ENCODE data around the gene FOXO6. TPM values are rescaled to one million over a fixed set of nuclear protein-coding genes. Genes with fewer than 3 reads are reported as not detected.

FOXO6 gene
- total RNA-seq, 1 experiment from 2014 or later = 0.47 TPM

GRCh38 chr1:41351262-41352151, 9.7 kb upstream of the FOXO6 start:
- H3K27me3 Mint-ChIP-seq (ENCODE audit: unreplicated experiment) = no peaks in the 10 kb centered on the region
- intact Hi-C loops (cut with micrococcal nuclease; ENCODE audit: unreplicated experiment) = no loop called here
- no peak overlapping the region for H3K4me3 Mint-ChIP-seq (ENCODE audit: low read depth, unreplicated experiment)
- H3K4me1 Mint-ChIP-seq (ENCODE audit: low read depth, unreplicated experiment) = peaks cover 12% of the 10 kb centered on the region
- no peak for TF ChIP-seq CTCF (IDR thresholded peaks at IDR 0.05; ENCODE audit: unreplicated experiment)
- H3K36me3 Mint-ChIP-seq (ENCODE audit: insufficient read depth, unreplicated experiment) = no peaks in the 10 kb centered on the region
- no peak overlapping the region for H3K27ac Mint-ChIP-seq (ENCODE audit: unreplicated experiment)
- H3K9me3 Mint-ChIP-seq (ENCODE audit: low read depth, unreplicated experiment) = no peaks in the 10 kb centered on the region
- CTCF ChIA-PET = interaction anchor here (0.9 kb wide), 1 partner anchor 10 kb away, joined by 3 read pairs; no protein-coding TSS in a partner anchor
- BruUV-seq (replicated peaks) = no TSS peak
- DNase-seq = no peak

GRCh38 chr1:41353744-41354143, 7.5 kb upstream of the FOXO6 start:
- Mint-ChIP-seq H3K9me3 (ENCODE audit: low read depth, unreplicated experiment) (no peaks in the 10 kb centered on the region), H3K27ac (ENCODE audit: unreplicated experiment) (no peak overlapping the region), H3K4me1 (ENCODE audit: low read depth, unreplicated experiment) (peaks cover 24% of the 10 kb centered on the region), H3K4me3 (ENCODE audit: low read depth, unreplicated experiment) (no peak overlapping the region), H3K36me3 (ENCODE audit: insufficient read depth, unreplicated experiment) (no peaks in the 10 kb centered on the region), H3K27me3 (ENCODE audit: unreplicated experiment) (no peaks in the 10 kb centered on the region)
- DNase-seq = peak; percentile 74
- CTCF ChIA-PET = interaction anchor here (1.0 kb wide), 1 partner anchor 13 kb away, joined by 3 read pairs; no protein-coding TSS in a partner anchor
- no TSS peak for BruUV-seq (replicated peaks)
- intact Hi-C loops (cut with micrococcal nuclease; ENCODE audit: unreplicated experiment) = no loop called here
- TF ChIP-seq CTCF (IDR thresholded peaks at IDR 0.05; ENCODE audit: unreplicated experiment) = no peak

GRCh38 chr1:41354956-41355355, 6.3 kb upstream of the FOXO6 start:
- Mint-ChIP-seq H3K4me1 (ENCODE audit: low read depth, unreplicated experiment) (peaks cover 35% of the 10 kb centered on the region), H3K4me3 (ENCODE audit: low read depth, unreplicated experiment) (no peak overlapping the region), H3K27me3 (ENCODE audit: unreplicated experiment) (no peaks in the 10 kb centered on the region), H3K27ac (ENCODE audit: unreplicated experiment) (no peak overlapping the region), H3K9me3 (ENCODE audit: low read depth, unreplicated experiment) (no peaks in the 10 kb centered on the region), H3K36me3 (ENCODE audit: insufficient read depth, unreplicated experiment) (no peaks in the 10 kb centered on the region)
- DNase-seq = no peak
- intact Hi-C loops (cut with micrococcal nuclease; ENCODE audit: unreplicated experiment) = no loop called here
- CTCF ChIA-PET = interaction anchor here (1.0 kb wide), 1 partner anchor 32 kb away, joined by 3 read pairs; no protein-coding TSS in a partner anchor
- TF ChIP-seq CTCF (IDR thresholded peaks at IDR 0.05; ENCODE audit: unreplicated experiment) = no peak
- no TSS peak for BruUV-seq (replicated peaks)

- Mint-ChIP-seq H3K9me3 (ENCODE audit: low read depth, unreplicated experiment) (no peaks in the 10 kb centered on the region), H3K4me3 (ENCODE audit: low read depth, unreplicated experiment) (no peak overlapping the region), H3K36me3 (ENCODE audit: insufficient read depth, unreplicated experiment) (no peaks in the 10 kb centered on the region), H3K27ac (ENCODE audit: unreplicated experiment) (no peak overlapping the region), H3K4me1 (ENCODE audit: low read depth, unreplicated experiment) (peaks cover 39% of the 10 kb centered on the region), H3K27me3 (ENCODE audit: unreplicated experiment) (no peaks in the 10 kb centered on the region)
- CTCF ChIA-PET = interaction anchor here (1.0 kb wide), 2 partner anchors 13 to 33 kb away, joined by 3 to 4 read pairs; no protein-coding TSS in a partner anchor
- no TSS peak for BruUV-seq (replicated peaks)
- intact Hi-C loops (cut with micrococcal nuclease; ENCODE audit: unreplicated experiment) = no loop called here
- TF ChIP-seq CTCF (IDR thresholded peaks at IDR 0.05; ENCODE audit: unreplicated experiment) = no peak
- DNase-seq = no peak
Observed at GRCh38 chr1:41355356-41355755, 5.9 kb upstream of the FOXO6 start.

Measured in Calu3 (cell line).